Adrenal gland (tissue), 12 donors: ENCODE data around the gene SLC7A10. TPM values are rescaled to one million over a fixed set of nuclear protein-coding genes. Genes with fewer than 3 reads are reported as not detected.

ENCODE experiments used
- DNase-seq, 7 donors: peaks; one replicate each; pipeline ENCODE4 v3.0.0-alpha.2; 2019 to 2020
- H3K27ac ChIP-seq, 5 donors: fragments of 200-600 bp; sonication (generic) in 4 of 5; 1 replicate in 3 of 5; 2 replicates in 2 of 5; pipeline versions ENCODE4 v1.5.1 to v1.8.0; 2016 to 2020; ENCODE audit warnings: mild to moderate bottlenecking in 1 of 5
- H3K27me3 ChIP-seq: fragments of 200-600 bp; 2 replicates; pipeline ENCODE4 v1.8.0; 2021
- H3K36me3 ChIP-seq, 2 donors: fragments of 200-600 bp; replicated peaks in 1 of 2; 1 replicate in 1 of 2; 2 replicates in 1 of 2; pipeline versions ENCODE4 v1.5.1 to v1.8.0; 2018 to 2022
- H3K4me1 ChIP-seq, 2 donors: fragments of 200-600 bp; replicated peaks in 1 of 2; 1 replicate in 1 of 2; 2 replicates in 1 of 2; pipeline versions ENCODE4 v1.5.1 to v1.8.0; 2018 to 2021
- H3K4me3 ChIP-seq, 4 donors: fragments of 200-600 bp; sonication (generic) in 3 of 4; one replicate each; pipeline ENCODE4 v1.5.1; 2016 to 2018
- H3K9me3 ChIP-seq, 3 donors: fragments of 200-600 bp; sonication (generic) in 1 of 3; replicated peaks in 1 of 3; 1 replicate in 2 of 3; 2 replicates in 1 of 3; pipeline versions ENCODE4 v1.5.1 to v1.8.0; 2016 to 2021
- CTCF ChIP-seq, 6 experiments: fragments of 450-650 bp in 4 of 6; fragments of 200-600 bp in 2 of 6; sonication (generic) in 1 of 6; IDR thresholded peaks; 1 replicate in 5 of 6; 2 replicates in 1 of 6; pipeline versions ENCODE4 v1.5.1 to v1.8.0; 2016 to 2021; ENCODE audit warnings: antibody characterized with exemption in 6 of 6, mild to moderate bottlenecking in 2 of 6, moderate library complexity in 1 of 6
- POLR2A ChIP-seq, 2 donors: fragments of 450-650 bp; IDR thresholded peaks; one replicate each; pipeline ENCODE4 v1.6.1; 2017; ENCODE audit warnings: antibody characterized with exemption in 2 of 2, mild to moderate bottlenecking in 2 of 2, moderate library complexity in 1 of 2
- WGBS, 4 donors: extraction: QIAGEN DNeasy Blood & Tissue Kit in 2 of 4; methylation state at CpG; one replicate each; pipeline versions ENCODE4 v1.1.5 to v1.1.7; 2013 to 2017; 5-methylcytosine and 5-hydroxymethylcytosine counted together
- intact Hi-C, 2 donors: fragments of 100-400 bp; cut with DNase I; formaldehyde crosslinking; loops; one replicate each; pipeline versions ENCODE4 v1.14.1 to v1.15.0; 2022 to 2023
- polyA plus RNA-seq, 3 donors: library from polyadenylated mRNA; stranded (reverse); fragments of 200-250 nt in 2 of 3; fragments of 350-450 nt in 1 of 3; fragmentation: Illumina TruSeq in 1 of 3; extraction: RNeasy Lipid Tissue Mini Kit (QIAGEN cat#74804) in 1 of 3; gene quantifications; one replicate each; pipeline ENCODE4 v1.2.3, GENCODE V29; 2013 to 2014
- total RNA-seq, 9 donors: library from RNA; depleted of rRNA in 4 of 9; stranded (reverse); fragments of >200 nt in 4 of 9; fragments of 120-200 nt in 1 of 9; fragmentation: NEBNext Ultra II Directional in 1 of 9; extraction: Animal tissue kit (Norgen Biotek cat#: 25700) in 1 of 9; gene quantifications; one replicate each; pipeline versions ENCODE4 v1.1.0 to v1.2.4, GENCODE V29; 2013 to 2023
- donor health status: healthy with polysubstance abuse.
- donor health status: Bipolar disorder and iron deficiency.
- donor health status: DM: yes; HTN: yes; CAD: no.
- donor health status: DM: no; HTN: no; CAD: no.
- donor health status: DM: no; HTN: no; CAD: no.
- donor health status: DM: yes; HTN: yes; CAD: no.

The SLC7A10 gene
- total and polyA plus RNA-seq, 12 donors = 0.14 to 9.3 (median 0.45) TPM; not detected in 4

- H3K36me3 ChIP-seq = no peaks in the 10 kb centered on the region
- 76 to 83% (median 80%) methylated on average over 1 to 8 of the region's 8 CpGs for WGBS, 4 donors
- H3K4me3 ChIP-seq = no peak overlapping the region
- no peaks in the 10 kb centered on the region for H3K9me3 ChIP-seq
- no peaks in the 10 kb centered on the region for H3K27me3 ChIP-seq
- intact Hi-C loops = no loop called here
- peaks cover 0 to 14% of the 10 kb centered on the region in 2 donors for H3K4me1 ChIP-seq
- TF ChIP-seq POLR2A (IDR thresholded peaks at IDR 0.05) = no peak
- no peak for DNase-seq
- H3K27ac ChIP-seq = no peak overlapping the region
Observed at GRCh38 chr19:33252971-33253370, 27.3 kb upstream of the SLC7A10 start.

- Histone ChIP-seq H3K27me3 (no peaks in the 10 kb centered on the region), H3K4me3 (no peak overlapping the region), H3K9me3 (no peaks in the 10 kb centered on the region), H3K4me1 (peaks cover 0 to 14% of the 10 kb centered on the region in 2 donors), H3K27ac (no peak overlapping the region), H3K36me3 (no peaks in the 10 kb centered on the region)
- WGBS, 4 donors = 86 to 98% (median 89%) methylated on average over 4 of the region's 4 CpGs
- no peak for TF ChIP-seq POLR2A (IDR thresholded peaks at IDR 0.05)
- TF ChIP-seq CTCF (IDR thresholded peaks at IDR 0.05) = no peak
- intact Hi-C loops = no loop called here
- no peak for DNase-seq
Observed at GRCh38 chr19:33252418-33252962, 26.8 kb upstream of the SLC7A10 start.

- Histone ChIP-seq H3K27me3 (no peaks in the 10 kb centered on the region), H3K9me3 (no peaks in the 10 kb centered on the region), H3K36me3 (no peaks in the 10 kb centered on the region), H3K4me3 (no peak overlapping the region), H3K27ac (no peak overlapping the region), H3K4me1 (peaks cover 0 to 14% of the 10 kb centered on the region in 2 donors)
- intact Hi-C loops = no loop called here
- DNase-seq = no peak
- 60 to 77% (median 73%) methylated on average over 7 to 17 of the region's 17 CpGs for WGBS, 4 donors
- TF ChIP-seq POLR2A (IDR thresholded peaks at IDR 0.05) = no peak
Observed at GRCh38 chr19:33251526-33252090, 26.0 kb upstream of the SLC7A10 start.

- DNase-seq = no peak
- no peak overlapping the region for H3K4me3 ChIP-seq
- intact Hi-C loops = no loop called here
Observed at GRCh38 chr19:33251076-33251475, 25.4 kb upstream of the SLC7A10 start.

GRCh38 chr19:33250500-33250899 is 24.9 kb upstream of the SLC7A10 start:
- H3K4me1 ChIP-seq = peaks cover 0 to 14% of the 10 kb centered on the region in 2 donors
- TF ChIP-seq CTCF (IDR thresholded peaks at IDR 0.05) (no peak), POLR2A (IDR thresholded peaks at IDR 0.05) (no peak)
- intact Hi-C loops = no loop called here
- 80 to 100% (median 87%) methylated on average over 1 of the region's 1 CpG for WGBS, 4 donors
- no peaks in the 10 kb centered on the region for H3K9me3 ChIP-seq
- H3K36me3 ChIP-seq = no peaks in the 10 kb centered on the region
- H3K4me3 ChIP-seq = no peak overlapping the region
- no peak overlapping the region for H3K27ac ChIP-seq
- DNase-seq = no peak
- H3K27me3 ChIP-seq = no peaks in the 10 kb centered on the region

More at GRCh38 chr19:33251076-33251475, 25.4 kb upstream of the SLC7A10 start:
- H3K27ac ChIP-seq = no peak overlapping the region
- WGBS, 4 donors = 47 to 76% (median 49%) methylated on average over 4 to 12 of the region's 12 CpGs
- H3K9me3 ChIP-seq = no peaks in the 10 kb centered on the region
- H3K4me1 ChIP-seq = peaks cover 0 to 14% of the 10 kb centered on the region in 2 donors
- H3K27me3 ChIP-seq = no peaks in the 10 kb centered on the region
- H3K36me3 ChIP-seq = no peaks in the 10 kb centered on the region
- TF ChIP-seq CTCF (IDR thresholded peaks at IDR 0.05) = no peak
- no peak for TF ChIP-seq POLR2A (IDR thresholded peaks at IDR 0.05)
